ENCODE results near the gene STMN3. TPM values are rescaled to one million over a fixed set of nuclear protein-coding genes. Genes with fewer than 3 reads are reported as not detected.

Gene STMN3
- total and polyA plus RNA-seq, 11 donors: 2.9 to 15.6 (median 5.2) TPM

DNA sequence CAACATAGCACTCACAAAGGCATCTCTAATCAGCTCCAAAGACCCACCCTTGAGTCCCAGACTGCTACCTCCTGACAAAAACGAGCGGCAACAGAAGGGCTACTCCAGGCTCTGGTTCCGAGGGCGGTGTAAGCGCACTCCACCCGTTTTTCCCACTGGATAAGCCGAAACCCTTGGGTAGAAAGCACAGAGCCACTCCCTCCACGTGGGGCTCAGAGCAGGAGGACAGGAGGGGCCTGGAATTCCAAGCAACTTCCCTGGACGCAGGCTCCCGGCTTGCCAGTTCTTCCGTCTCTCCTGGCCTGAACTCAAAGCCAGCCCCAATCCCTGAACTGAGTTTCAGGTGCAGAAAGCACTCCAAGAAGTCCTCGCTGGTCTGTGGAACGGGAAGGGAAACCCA, 33.7 kb downstream of the STMN3 start:
- ATAC-seq: no peak
- H3K4me1 ChIP-seq: no peaks in the 10 kb centered on the region
- DNase-seq: peak in 2 of 5 donors; percentile 4 to 36
- H3K36me3 ChIP-seq: peaks cover 0 to 57% (median 44%) of the 10 kb centered on the region in 9 donors
- TF ChIP-seq, protein P1, sequence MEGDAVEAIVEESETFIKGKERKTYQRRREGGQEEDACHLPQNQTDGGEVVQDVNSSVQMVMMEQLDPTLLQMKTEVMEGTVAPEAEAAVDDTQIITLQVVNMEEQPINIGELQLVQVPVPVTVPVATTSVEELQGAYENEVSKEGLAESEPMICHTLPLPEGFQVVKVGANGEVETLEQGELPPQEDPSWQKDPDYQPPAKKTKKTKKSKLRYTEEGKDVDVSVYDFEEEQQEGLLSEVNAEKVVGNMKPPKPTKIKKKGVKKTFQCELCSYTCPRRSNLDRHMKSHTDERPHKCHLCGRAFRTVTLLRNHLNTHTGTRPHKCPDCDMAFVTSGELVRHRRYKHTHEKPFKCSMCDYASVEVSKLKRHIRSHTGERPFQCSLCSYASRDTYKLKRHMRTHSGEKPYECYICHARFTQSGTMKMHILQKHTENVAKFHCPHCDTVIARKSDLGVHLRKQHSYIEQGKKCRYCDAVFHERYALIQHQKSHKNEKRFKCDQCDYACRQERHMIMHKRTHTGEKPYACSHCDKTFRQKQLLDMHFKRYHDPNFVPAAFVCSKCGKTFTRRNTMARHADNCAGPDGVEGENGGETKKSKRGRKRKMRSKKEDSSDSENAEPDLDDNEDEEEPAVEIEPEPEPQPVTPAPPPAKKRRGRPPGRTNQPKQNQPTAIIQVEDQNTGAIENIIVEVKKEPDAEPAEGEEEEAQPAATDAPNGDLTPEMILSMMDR (IDR thresholded peaks at IDR 0.05): no peak
- no peak overlapping the region for H3K27ac ChIP-seq
- 83 to 87% (median 85%) methylated on average over 13 of the region's 13 CpGs for WGBS, 4 donors
- H3K9me3 ChIP-seq: no peaks in the 10 kb centered on the region
- intact Hi-C loops (cut with DNase I): loop anchor here in 2 of 10 donors (10.0 kb wide), 2 partner anchors 75 to 355 kb away; partner anchors contain the start of genes SAMD10 (in 1 of the 2) and SRMS (in 1 of the 2)
- H3K4me3 ChIP-seq: no peak overlapping the region
- no peaks in the 10 kb centered on the region for H3K27me3 ChIP-seq

DNA sequence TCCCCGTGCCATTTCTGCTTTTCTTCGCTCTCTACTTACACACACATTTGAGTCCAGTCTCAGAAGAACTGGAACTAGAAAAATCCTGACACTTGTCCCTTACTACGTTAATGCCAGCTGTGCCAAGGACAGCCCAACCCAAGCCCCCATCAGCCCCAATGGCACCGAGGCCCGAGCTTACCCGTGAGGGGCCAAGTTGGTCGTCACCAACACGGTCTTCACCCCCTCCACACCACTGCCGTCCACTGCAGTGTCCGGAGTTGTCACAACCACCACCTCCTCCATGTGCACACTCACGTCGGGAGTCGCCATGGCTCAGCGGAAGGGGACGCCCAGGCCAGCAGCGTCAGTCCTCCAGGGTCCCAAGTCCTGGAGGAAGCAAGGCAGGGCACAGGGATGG, 34.1 kb downstream of the STMN3 start:
- no peak overlapping the region for H3K27ac ChIP-seq
- no peak overlapping the region for H3K4me3 ChIP-seq
- DNase-seq: peak in 1 of 5 donors; percentile 18
- 91 to 96% (median 94%) methylated on average over 16 of the region's 16 CpGs for WGBS, 4 donors
- ATAC-seq: peak in 1 of 4 donors; percentile 17
- H3K4me1 ChIP-seq: no peaks in the 10 kb centered on the region
- intact Hi-C loops (cut with DNase I): loop anchor here in 2 of 10 donors (10.0 kb wide), 2 partner anchors 74 to 356 kb away; partner anchors contain the start of genes SAMD10 (in 1 of the 2) and SRMS (in 1 of the 2)
- TF ChIP-seq, protein P1 (IDR thresholded peaks at IDR 0.05): no peak
- no peaks in the 10 kb centered on the region for H3K9me3 ChIP-seq
- peaks cover 0 to 57% (median 44%) of the 10 kb centered on the region in 9 donors for H3K36me3 ChIP-seq
- H3K27me3 ChIP-seq: no peaks in the 10 kb centered on the region

DNA sequence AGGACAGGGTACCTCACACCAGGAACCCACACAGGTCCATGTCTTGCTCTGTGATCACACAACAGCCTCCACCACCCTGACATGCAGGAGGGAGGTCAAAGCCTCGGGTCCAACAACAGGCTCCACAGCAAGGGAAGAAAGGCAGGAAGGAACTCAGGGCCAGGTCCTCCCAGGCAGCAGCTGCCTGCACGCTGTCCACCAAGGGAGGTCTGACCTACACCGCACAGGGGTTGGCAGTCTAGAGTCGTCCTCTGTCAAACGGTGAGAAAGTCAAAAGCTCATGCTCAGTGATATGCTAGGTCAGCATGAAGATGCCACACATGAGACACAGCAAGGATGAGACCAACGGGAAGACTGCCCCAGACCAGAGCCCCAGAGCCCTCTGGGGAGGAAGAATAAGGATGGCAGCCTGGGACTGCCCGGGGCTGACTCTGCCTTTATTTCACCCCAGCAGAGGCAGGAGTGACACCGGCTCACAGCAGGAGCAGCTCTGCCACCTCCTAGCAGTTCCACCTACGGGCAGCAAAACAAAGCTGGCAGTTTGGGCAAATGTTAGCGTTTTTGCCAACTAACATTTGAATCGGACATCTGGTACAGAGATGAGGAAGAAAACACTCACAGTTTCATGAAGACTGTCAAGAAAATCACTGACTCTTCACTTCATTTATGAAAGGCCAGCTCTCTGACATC, 34.8 kb downstream of the STMN3 start:
- TF ChIP-seq, protein P1 (IDR thresholded peaks at IDR 0.05): no peak
- TF ChIP-seq POLR2A (IDR thresholded peaks at IDR 0.05): no peak
- intact Hi-C loops (cut with DNase I): loop anchor here in 2 of 10 donors (10.0 kb wide), 2 partner anchors 74 to 356 kb away; partner anchors contain the start of genes SAMD10 (in 1 of the 2) and SRMS (in 1 of the 2)
- H3K4me1 ChIP-seq: no peaks in the 10 kb centered on the region
- ATAC-seq: no peak
- no peaks in the 10 kb centered on the region for H3K27me3 ChIP-seq
- peaks cover 0 to 62% (median 44%) of the 10 kb centered on the region in 9 donors for H3K36me3 ChIP-seq
- no peaks in the 10 kb centered on the region for H3K9me3 ChIP-seq
- DNase-seq: peak in 1 of 5 donors; percentile 15
- WGBS, 4 donors: 83 to 85% (median 84%) methylated on average over 8 to 11 of the region's 11 CpGs
- no peak overlapping the region for H3K4me3 ChIP-seq
- H3K27ac ChIP-seq: no peak overlapping the region

DNA sequence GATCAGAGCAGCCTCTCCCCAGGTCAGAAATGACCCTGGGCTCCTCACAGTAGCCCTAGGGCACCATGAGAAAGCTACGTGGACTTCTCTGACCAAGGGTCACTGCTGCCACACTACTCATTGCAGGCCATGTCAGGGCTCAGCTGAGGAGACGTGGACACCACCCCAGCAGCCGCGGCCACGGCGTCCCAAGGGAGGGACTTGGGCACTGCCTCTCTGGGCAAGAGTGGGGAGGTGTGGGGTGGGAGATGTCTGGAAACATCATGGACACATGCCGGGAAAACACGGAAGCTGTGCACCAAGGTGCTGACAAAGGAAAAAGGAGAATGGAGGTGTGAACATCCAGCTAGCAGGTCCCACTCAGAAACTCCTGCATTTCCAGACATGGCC, 35.4 kb downstream of the STMN3 start:
- DNase-seq: peak in 1 of 5 donors; percentile 56
- Histone ChIP-seq H3K4me3 (no peak overlapping the region), H3K27me3 (no peaks in the 10 kb centered on the region), H3K36me3 (peaks cover 0 to 59% (median 44%) of the 10 kb centered on the region in 9 donors), H3K9me3 (no peaks in the 10 kb centered on the region), H3K4me1 (peaks cover 0 to 5% (median 0%) of the 10 kb centered on the region in 12 donors), H3K27ac (no peak overlapping the region)
- intact Hi-C loops (cut with DNase I): loop anchor here in 2 of 10 donors (10.0 kb wide), 2 partner anchors 73 to 357 kb away; partner anchors contain the start of genes SAMD10 (in 1 of the 2) and SRMS (in 1 of the 2)
- WGBS, 4 donors: 87 to 92% (median 89%) methylated on average over 8 of the region's 8 CpGs
- no peak for ATAC-seq
- TF ChIP-seq POLR2A (IDR thresholded peaks at IDR 0.05): no peak
- TF ChIP-seq, protein P1 (IDR thresholded peaks at IDR 0.05): no peak
